Measurements from ENCODE around the gene TRAF3IP3.

The TRAF3IP3 gene

GRCh38 chr1:209830722-209831121 is 74.9 kb downstream of the TRAF3IP3 start:
- DNase-seq (ENCODE audit: low spot score): no peak
- ChIA-PET POLR2A (ENCODE audit: low non-redundant PET) (no interaction called here), CTCF (no interaction called here)
- H3K27ac ChIP-seq: no peak overlapping the region
- no peak for TF ChIP-seq CTCF (conservative IDR thresholded peaks at IDR 0.05; ENCODE audit: low read depth)

GRCh38 chr1:209831615-209832014 is 75.8 kb downstream of the TRAF3IP3 start:
- no peak for DNase-seq (ENCODE audit: low spot score)
- CTCF ChIA-PET: no interaction called here
- no peak overlapping the region for H3K27ac ChIP-seq
- POLR2A ChIA-PET (ENCODE audit: low non-redundant PET): no interaction called here
- TF ChIP-seq CTCF (conservative IDR thresholded peaks at IDR 0.05; ENCODE audit: low read depth): no peak

All from RWPE1 (cell line).